Caki2 (cell line): ENCODE results near the gene CHAC1. TPM values are rescaled to one million over a fixed set of nuclear protein-coding genes. Genes with fewer than 3 reads are reported as not detected.
"Not testable (repeated sequence)": the region's sequence is repeated elsewhere in the genome, so short reads cannot be mapped to it uniquely, and the experiment has no call there.

Experiments
- DNase-seq: peaks from one replicate; pipeline ENCODE4 v3.0.0-alpha.2; 2015; ENCODE audit warnings: low read depth
- in situ Hi-C: cut with HindIII; loops from 2 replicates; pipeline ENCODE4 v1.10.0; 2016; ENCODE audit warnings: low sequenced_read_pairs, low pct_unique_long_range_greater_than_20kb, mixed read lengths
- total RNA-seq: library from RNA; depleted of rRNA; stranded (reverse); fragments of >200 nt; shearing (Covaris generic); gene quantifications from 2 replicates; pipeline ENCODE4 v1.2.3, GENCODE V29; 2014; ENCODE audit warnings: low replicate concordance

The CHAC1 gene
- total RNA-seq, 1 experiment from 2014 or later, result 12.7 TPM

DNA sequence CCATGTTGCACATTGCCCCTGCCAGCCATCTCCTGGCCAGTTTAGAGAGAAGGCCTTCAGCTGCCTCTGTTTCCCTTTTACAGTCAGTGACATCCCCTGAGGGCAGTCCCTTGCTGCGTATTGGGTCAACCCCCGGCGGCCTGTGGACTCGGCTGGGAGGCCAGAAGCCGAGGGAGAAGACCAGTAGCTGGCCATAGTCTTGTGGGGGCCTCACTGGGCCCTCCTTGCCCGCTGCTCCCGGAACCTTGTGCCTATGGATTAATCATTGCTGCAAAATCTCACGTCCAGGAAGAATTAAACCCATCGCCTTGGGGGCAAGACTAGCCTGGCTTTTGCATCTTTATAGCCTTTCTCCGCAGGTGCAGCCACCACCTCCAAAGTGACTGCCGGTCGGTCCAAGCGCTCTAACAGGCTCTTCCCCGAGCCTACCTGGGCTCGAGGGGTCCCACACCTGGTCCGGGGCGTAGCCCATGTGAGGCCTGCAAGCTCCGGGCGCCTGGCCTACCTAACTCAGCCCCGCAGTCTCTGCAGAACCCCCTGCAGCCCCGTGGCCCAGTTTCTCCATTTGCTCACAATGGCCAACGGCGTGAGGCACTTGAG, 870 bp upstream of the CHAC1 start:
- in situ Hi-C loops, result no loop called here
- no peak for DNase-seq

DNA sequence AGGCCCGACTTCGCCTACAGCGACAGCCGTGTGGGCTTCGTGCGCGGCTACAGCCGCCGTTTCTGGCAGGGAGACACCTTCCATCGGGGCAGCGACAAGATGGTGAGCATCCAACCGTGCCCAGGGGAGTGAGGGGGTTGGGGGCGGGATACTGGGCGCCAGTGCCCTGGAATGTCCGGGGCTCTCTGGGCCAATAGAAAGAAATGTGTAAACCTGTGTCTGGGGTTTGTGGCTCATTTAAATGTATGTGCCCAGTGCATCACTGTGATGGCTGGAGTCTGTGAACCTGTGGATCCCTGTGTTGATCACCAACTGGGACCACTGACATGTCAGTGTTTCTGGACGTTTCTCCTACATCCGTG, 423 bp downstream of the CHAC1 start:
- DNase-seq, result no peak
- in situ Hi-C loops, result no loop called here

DNA sequence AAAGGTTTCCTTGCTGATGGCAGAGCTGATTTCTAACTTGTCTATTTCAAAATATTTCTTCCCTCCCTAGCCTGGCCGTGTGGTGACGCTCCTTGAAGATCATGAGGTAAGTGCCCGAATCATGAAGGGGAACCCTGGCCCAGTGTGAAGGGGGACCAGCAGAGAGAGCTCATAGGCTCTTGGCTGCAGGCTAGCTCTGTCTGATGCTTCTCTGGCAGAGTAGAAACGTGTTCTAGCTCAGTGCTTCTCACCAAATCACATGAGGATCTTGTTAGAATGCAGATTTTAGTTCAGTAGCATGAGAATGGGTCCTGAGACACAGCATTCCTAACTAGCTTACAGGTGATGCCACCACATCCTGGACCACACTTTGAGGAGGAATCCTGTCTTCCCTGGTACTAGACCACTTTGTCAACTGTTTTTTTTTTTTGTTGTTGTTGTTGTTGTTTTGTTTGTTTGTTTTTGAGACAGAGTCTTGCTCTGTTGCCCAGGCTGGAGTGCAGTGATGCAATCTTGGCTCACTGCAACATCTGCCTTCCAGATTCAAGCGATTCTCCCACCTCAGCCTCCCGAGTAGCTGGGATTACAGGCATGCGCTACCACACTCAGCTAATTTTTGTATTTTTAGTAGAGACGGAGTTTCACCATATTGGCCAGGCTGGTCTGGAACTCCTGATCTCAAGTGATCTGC, 1.0 kb downstream of the CHAC1 start:
- DNase-seq, in situ Hi-C loops: not testable (repeated sequence)

- in situ Hi-C loops, result no loop called here
- DNase-seq, result no peak
Measured at GRCh38 chr15:40955141-40955903, 2.1 kb downstream of the CHAC1 start.

GRCh38 chr15:40955930-40956540, 2.8 kb downstream of the CHAC1 start:
- in situ Hi-C loops, result no loop called here

DNA sequence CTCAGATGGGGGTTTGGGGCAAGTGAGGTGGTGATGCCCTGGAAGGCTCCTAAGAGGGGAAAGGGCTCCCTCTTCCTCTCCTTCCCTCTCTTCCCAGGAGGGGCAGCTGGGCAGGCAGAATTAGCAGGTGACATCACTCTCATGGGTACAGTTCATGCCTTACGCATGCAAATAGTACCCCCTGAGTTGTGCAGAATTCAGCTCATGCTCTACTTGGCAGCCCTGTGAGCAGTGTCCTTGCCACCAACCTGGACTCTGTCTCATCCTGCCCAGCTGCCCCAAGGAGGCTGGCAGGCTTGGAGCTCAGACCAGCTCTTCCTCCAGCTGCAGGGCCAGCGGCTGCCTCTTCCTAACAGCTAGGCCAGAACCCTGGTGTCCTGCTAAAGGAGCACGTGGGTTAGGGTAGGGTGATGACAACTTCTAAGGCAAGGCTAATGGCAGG, 3.3 kb downstream of the CHAC1 start:
- DNase-seq, result no peak
- in situ Hi-C loops, result no loop called here

More at GRCh38 chr15:40955930-40956540, 2.8 kb downstream of the CHAC1 start:
- no peak for DNase-seq

DNA sequence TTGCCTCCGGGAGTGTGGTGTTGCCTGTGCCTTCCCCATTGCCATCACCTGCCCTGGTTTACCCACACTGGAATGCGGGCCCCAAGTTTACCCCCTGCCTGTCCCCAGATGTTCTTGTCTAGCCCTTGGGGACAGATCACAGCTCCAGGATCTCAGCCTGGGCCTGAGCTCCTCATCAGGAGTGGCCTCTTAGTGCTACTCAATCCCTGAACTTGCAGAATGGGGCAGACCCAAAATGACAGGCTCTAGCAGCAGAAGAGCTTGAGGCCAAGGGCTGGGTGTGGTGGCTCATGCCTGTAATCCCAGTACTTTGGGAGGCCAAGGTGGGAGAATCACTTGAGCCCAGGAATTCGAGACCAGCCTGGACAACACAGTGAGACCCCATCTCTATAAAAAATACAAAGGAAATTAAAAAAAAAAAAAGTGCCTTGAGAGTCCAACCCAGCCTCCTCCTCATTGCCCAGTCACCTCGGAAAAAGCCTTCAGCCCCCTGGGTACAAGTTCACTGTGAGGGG, 3.8 kb downstream of the CHAC1 start:
- DNase-seq, result no peak
- in situ Hi-C loops, result no loop called here

- in situ Hi-C loops, result no loop called here
- DNase-seq, result no peak
Measured at GRCh38 chr15:40957581-40958051, 4.3 kb downstream of the CHAC1 start.

DNA sequence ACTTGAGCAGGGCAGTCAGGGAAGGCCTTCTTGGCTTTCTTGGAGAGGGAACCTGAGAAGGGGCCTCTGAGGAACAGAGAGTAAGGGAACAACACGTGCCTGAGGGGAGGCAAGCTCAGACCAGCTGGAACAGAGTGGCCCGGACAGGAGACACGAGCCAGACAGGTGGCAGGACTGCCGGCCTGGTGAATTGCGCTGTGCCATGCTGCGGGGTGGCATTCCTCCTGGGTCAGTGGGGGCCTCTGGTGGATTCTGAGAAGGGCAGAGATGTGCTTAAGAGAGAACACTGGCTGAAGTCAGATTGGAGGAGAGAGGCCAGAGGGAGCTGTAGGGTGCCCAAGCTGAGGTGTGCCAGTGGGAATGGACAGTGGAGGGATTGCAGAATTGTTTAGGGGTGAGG, 4.9 kb downstream of the CHAC1 start:
- in situ Hi-C loops, result no loop called here
- DNase-seq, result no peak

- DNase-seq, result no peak
- in situ Hi-C loops, result no loop called here
Measured at GRCh38 chr15:40958723-40959122, 5.5 kb downstream of the CHAC1 start.

- in situ Hi-C loops, result no loop called here
- DNase-seq, result no peak
Measured at GRCh38 chr15:40959331-40960141, 6.3 kb downstream of the CHAC1 start.

DNA sequence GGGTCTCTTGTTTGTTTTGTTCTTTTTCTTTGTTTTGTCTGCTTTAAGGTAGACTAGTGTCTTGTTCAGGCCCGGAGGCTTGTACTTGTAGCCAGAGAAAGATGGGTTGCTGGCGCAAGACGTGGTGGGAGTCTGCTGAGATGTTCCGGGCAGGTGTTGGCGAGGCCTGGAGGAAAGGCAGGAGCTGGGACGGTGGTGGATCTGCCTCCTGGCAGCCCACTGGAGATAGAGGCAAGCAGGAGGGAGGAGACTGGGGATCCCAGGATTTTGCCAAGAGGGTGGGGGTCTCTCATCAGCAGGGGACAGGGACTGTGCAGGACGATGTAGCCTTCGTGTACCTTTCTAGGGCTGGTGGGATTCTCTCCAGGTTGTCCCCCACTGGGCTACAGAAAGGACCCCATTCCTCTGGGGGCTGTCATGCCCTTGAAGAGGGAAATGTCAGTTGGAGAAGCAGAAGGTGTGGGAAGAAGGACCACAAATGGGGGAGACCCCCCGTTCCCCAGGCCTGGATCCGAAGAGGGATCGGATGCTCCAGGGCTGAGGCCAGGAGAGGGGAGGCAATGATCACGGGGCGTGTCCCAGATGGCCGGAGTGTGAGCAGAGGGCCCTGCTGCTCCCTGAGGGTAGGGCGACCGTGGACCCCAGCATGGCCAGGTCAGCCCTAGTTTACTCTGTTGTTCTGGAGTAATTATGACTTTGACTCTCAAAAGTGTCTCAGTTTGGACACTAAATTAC, 7.0 kb downstream of the CHAC1 start:
- in situ Hi-C loops, result no loop called here
- DNase-seq, result no peak

- in situ Hi-C loops, result no loop called here
Measured at GRCh38 chr15:40960925-40961324, 7.7 kb downstream of the CHAC1 start.

DNA sequence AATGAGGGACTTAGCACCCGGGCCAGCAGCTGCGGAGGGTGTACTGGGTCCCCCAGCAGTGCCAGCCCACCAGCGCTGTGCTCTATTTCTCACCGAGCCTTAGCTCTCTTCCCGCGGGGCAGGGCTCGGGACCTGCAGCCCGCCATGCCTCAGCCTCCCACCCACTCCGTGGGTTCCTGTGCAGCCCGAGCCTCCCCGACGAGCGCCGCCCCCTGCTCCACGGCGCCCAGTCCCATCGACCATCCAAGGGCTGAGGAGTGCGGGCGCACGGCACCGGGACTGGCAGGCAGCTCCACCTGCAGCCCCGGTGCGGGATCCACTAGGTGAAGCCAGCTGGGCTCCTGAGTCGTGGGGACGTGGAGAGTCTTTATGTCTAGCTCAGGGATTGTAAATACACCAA, 8.5 kb downstream of the CHAC1 start:
- DNase-seq, in situ Hi-C loops: not testable (repeated sequence)

More at GRCh38 chr15:40960925-40961324, 7.7 kb downstream of the CHAC1 start:
- no peak for DNase-seq

DNA sequence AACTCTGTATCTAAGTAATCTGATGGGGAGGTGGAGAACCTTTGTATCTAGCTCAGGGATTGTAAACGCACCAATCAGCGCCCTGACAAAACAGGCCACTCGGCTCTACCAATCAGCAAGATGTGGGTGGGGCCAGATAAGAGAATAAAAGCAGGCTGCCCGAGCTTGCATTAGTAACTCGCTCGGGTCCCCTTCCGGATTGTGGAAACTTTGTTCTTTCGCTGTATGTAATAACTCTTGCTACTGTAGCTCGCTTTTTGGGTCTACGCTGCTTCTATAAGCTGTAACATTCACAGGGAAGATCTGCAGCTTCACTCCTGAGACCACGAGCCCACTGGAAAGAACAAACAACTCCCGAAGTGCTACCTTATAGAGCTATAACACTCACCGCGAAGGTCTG, 9.0 kb downstream of the CHAC1 start:
- DNase-seq, in situ Hi-C loops: not testable (repeated sequence)

DNA sequence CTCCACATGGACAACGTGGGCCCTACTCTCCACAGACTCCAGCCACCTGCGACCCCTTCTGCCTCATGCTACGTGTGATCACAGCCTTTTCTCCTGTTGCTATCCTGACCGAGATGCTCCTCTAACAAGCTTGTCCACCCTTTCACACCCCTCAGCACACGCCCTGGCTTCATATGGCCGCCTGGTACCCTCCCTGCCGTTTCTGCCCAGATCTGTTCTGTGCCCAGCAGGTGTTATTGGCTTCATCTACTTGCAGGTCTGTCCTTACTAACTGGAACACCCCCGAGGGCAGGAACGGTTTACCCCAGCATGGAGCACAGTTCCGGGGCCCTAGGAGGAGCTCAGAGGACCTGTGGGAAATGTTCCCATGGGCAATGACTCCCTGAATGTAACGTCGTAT, 9.9 kb downstream of the CHAC1 start:
- no peak for DNase-seq
- in situ Hi-C loops, result no loop called here

GRCh38 chr15:40964006-40964405, 10.7 kb downstream of the CHAC1 start:
- DNase-seq, result no peak
- in situ Hi-C loops, result no loop called here
